Thyroid gland (tissue), 4 donors: ENCODE results near the gene ZNF711.

ENCODE experiments used
- POLR2A ChIP-seq, 2 donors: fragments of 450-650 bp; IDR thresholded peaks; one replicate each; pipeline ENCODE4 v1.6.1; 2017; ENCODE audit warnings: antibody characterized with exemption in 2 of 2, mild to moderate bottlenecking in 2 of 2, moderate library complexity in 1 of 2
- TF ChIP-seq, protein P1 (sequence below), 6 experiments: fragments of 200-600 bp in 3 of 6; fragments of 450-650 bp in 3 of 6; sonication (generic) in 3 of 6; IDR thresholded peaks; one replicate each; pipeline ENCODE4 v1.5.1; 2016 to 2019; ENCODE audit warnings: antibody characterized with exemption in 6 of 6, mild to moderate bottlenecking in 2 of 6, inconsistent platforms in 1 of 6, moderate library complexity in 1 of 6

DNA sequence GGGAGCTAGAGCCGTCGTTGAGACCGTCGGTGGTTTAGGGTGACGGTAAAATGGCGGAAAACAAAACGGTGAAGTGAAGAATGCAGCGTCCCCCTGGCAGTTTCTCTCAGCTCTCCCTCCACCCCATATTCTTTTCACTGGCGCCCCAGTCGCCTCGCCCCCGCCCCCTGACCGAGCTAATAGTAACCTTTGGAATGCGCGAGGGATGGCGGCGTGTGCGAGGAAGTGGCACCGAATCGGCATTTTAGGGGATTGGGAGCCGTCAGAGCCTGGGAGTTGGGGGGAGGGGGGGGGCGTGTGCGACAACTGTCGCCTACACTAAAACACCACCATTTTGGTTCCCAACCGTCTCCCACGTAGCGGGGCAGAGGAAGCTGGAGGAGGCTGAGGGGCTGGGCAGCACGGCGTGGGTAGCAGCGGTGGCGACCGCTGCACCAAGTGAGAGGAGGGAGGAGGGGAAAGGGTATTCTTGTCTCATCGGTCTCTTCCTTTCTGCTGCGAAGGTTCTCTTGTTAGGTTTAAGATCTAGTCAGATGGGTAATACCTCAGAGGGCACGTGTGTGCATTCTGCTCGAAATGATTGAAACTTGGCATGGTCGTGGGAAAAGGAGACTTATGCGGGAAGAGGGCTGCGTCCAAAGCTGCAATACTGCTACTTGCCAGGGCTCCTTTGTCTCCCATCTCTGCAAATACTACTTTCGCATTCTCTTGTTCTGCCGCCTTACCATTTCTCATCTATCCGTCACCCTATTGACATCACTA lies 840 bp downstream of the ZNF711 start:
- TF ChIP-seq, protein P1, sequence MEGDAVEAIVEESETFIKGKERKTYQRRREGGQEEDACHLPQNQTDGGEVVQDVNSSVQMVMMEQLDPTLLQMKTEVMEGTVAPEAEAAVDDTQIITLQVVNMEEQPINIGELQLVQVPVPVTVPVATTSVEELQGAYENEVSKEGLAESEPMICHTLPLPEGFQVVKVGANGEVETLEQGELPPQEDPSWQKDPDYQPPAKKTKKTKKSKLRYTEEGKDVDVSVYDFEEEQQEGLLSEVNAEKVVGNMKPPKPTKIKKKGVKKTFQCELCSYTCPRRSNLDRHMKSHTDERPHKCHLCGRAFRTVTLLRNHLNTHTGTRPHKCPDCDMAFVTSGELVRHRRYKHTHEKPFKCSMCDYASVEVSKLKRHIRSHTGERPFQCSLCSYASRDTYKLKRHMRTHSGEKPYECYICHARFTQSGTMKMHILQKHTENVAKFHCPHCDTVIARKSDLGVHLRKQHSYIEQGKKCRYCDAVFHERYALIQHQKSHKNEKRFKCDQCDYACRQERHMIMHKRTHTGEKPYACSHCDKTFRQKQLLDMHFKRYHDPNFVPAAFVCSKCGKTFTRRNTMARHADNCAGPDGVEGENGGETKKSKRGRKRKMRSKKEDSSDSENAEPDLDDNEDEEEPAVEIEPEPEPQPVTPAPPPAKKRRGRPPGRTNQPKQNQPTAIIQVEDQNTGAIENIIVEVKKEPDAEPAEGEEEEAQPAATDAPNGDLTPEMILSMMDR (IDR thresholded peaks at IDR 0.05): no peak
- no peak for TF ChIP-seq POLR2A (IDR thresholded peaks at IDR 0.05)
